Left lung (tissue), 10 donors: ENCODE results near the gene CDH11. TPM values are rescaled to one million over a fixed set of nuclear protein-coding genes. Genes with fewer than 3 reads are reported as not detected.

ENCODE experiments used
- ATAC-seq: fragments of 200-7000 bp; cut with Tn5 transposase; one replicate; pipeline ENCODE4 v1.9.1; 2020; ENCODE audit warnings: moderate library complexity
- DNase-seq, 4 donors: peaks; one replicate each; pipeline ENCODE4 v3.0.0-alpha.2; 2013 to 2020
- H3K27ac ChIP-seq, 2 donors: fragments of 200-600 bp; sonication (generic) in 1 of 2; one replicate each; pipeline versions ENCODE4 v1.5.0 to v1.8.0; 2020 to 2021
- H3K27me3 ChIP-seq, 2 donors: fragments of 200-600 bp; sonication (generic) in 1 of 2; one replicate each; pipeline versions ENCODE4 v1.5.0 to v1.8.0; 2020 to 2021
- H3K36me3 ChIP-seq, 2 donors: fragments of 200-600 bp; sonication (generic) in 1 of 2; one replicate each; pipeline versions ENCODE4 v1.5.0 to v1.8.0; 2020 to 2021
- H3K4me1 ChIP-seq, 2 donors: fragments of 200-600 bp; one replicate each; pipeline ENCODE4 v1.8.0; 2021
- H3K4me3 ChIP-seq, 2 donors: fragments of 200-600 bp; sonication (generic) in 1 of 2; one replicate each; pipeline versions ENCODE4 v1.5.0 to v1.8.0; 2020 to 2021; ENCODE audit warnings: mild to moderate bottlenecking in 1 of 2
- H3K9me3 ChIP-seq, 2 donors: fragments of 200-600 bp; sonication (generic) in 1 of 2; one replicate each; pipeline versions ENCODE4 v1.5.0 to v1.8.0; 2020 to 2021
- intact Hi-C, 2 donors: fragments of 100-400 bp; cut with DNase I; formaldehyde crosslinking; loops; one replicate each; pipeline versions ENCODE4 v1.11.2 to v1.14.2; 2022
- polyA plus RNA-seq, 6 donors: library from polyadenylated mRNA; unstranded; fragments of 120-200 nt; gene quantifications; one replicate each; pipeline ENCODE4 v1.2.1, GENCODE V29; 2013; ENCODE audit not compliant: insufficient read length in 6 of 6
- total RNA-seq, 2 donors: library from RNA; stranded (reverse); fragmentation: NEBNext Ultra II Directional; extraction: Animal tissue kit (Norgen Biotek cat#: 25700); gene quantifications; one replicate each; pipeline ENCODE4 v1.2.1, GENCODE V29; 2021
- TF ChIP-seq, protein P1 (sequence below), 2 donors: fragments of 200-600 bp; sonication (generic) in 1 of 2; IDR thresholded peaks; one replicate each; pipeline versions ENCODE4 v1.5.0 to v1.8.0; 2021; ENCODE audit warnings: antibody characterized with exemption in 2 of 2
- donor health status: DM: no; HTN: yes; CAD: no.
- donor health status: DM: no; HTN: no; CAD: no.

CDH11 gene
- total and polyA plus RNA-seq, 8 donors, result 161 to 350 (median 311) TPM

DNA sequence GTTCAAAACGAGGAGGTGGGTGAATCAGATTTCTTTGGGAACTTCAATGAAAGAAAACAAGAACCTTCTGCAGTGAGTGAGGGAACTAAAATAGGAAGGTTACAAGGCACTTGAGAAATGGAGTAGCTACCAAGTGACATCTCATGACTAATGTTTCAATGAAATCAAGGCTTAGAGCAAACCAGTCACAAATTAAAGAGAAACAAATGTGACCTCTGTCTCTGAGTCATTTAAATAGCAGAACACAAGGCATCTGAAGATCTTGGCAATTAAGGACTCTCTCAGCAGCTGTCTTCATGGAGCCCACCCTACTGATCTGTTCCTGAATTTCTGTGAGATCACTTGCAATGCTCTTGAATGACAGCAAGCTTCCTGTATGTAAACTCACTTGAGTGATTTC is 109.5 kb downstream of the CDH11 start:
- TF ChIP-seq, protein P1, sequence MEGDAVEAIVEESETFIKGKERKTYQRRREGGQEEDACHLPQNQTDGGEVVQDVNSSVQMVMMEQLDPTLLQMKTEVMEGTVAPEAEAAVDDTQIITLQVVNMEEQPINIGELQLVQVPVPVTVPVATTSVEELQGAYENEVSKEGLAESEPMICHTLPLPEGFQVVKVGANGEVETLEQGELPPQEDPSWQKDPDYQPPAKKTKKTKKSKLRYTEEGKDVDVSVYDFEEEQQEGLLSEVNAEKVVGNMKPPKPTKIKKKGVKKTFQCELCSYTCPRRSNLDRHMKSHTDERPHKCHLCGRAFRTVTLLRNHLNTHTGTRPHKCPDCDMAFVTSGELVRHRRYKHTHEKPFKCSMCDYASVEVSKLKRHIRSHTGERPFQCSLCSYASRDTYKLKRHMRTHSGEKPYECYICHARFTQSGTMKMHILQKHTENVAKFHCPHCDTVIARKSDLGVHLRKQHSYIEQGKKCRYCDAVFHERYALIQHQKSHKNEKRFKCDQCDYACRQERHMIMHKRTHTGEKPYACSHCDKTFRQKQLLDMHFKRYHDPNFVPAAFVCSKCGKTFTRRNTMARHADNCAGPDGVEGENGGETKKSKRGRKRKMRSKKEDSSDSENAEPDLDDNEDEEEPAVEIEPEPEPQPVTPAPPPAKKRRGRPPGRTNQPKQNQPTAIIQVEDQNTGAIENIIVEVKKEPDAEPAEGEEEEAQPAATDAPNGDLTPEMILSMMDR (IDR thresholded peaks at IDR 0.05), result no peak
- DNase-seq (no peak), ATAC-seq (no peak)
- Histone ChIP-seq H3K27ac (no peak overlapping the region), H3K4me3 (no peak overlapping the region), H3K36me3 (no peaks in the 10 kb centered on the region), H3K4me1 (no peaks in the 10 kb centered on the region), H3K9me3 (peaks cover 0 to 4% of the 10 kb centered on the region in 2 donors), H3K27me3 (no peaks in the 10 kb centered on the region)
- intact Hi-C loops, result no loop called here

GRCh38 chr16:65010125-65010524 is 111.7 kb downstream of the CDH11 start:
- Histone ChIP-seq H3K4me1 (no peaks in the 10 kb centered on the region), H3K36me3 (no peaks in the 10 kb centered on the region), H3K27me3 (no peaks in the 10 kb centered on the region), H3K27ac (no peak overlapping the region), H3K4me3 (no peak overlapping the region), H3K9me3 (no peaks in the 10 kb centered on the region)
- no peak for ATAC-seq
- DNase-seq, result no peak
- TF ChIP-seq, protein P1 (IDR thresholded peaks at IDR 0.05), result no peak
- intact Hi-C loops, result no loop called here

DNA sequence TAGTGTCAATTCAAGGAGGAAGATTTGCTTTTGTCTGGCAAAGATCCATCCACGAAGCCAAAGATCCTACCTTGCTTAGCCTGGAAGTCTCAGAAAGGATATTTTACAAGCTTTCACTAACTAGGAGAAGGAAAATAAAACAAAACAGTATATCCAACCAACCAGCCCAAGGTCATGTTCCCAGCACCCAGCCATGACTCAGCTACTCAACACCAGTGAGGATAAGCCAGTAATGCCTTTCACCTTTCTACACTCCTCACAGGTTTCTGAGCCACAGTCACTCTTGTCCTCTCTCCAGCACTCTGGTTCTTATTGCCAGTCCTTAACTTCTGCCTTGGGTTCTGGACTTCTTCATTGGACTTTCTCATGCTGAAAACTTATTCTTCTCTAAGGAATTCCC is 116.2 kb downstream of the CDH11 start:
- Histone ChIP-seq H3K9me3 (no peaks in the 10 kb centered on the region), H3K4me3 (no peak overlapping the region), H3K4me1 (no peaks in the 10 kb centered on the region), H3K36me3 (no peaks in the 10 kb centered on the region), H3K27me3 (no peaks in the 10 kb centered on the region), H3K27ac (no peak overlapping the region)
- DNase-seq, result no peak
- TF ChIP-seq, protein P1 (IDR thresholded peaks at IDR 0.05), result no peak
- no peak for ATAC-seq
- intact Hi-C loops, result no loop called here

- H3K4me1 ChIP-seq, result no peaks in the 10 kb centered on the region
- no peak overlapping the region for H3K4me3 ChIP-seq
- DNase-seq (no peak), ATAC-seq (no peak)
- no peaks in the 10 kb centered on the region for H3K36me3 ChIP-seq
- H3K9me3 ChIP-seq, result no peaks in the 10 kb centered on the region
- intact Hi-C loops, result no loop called here
- TF ChIP-seq, protein P1 (IDR thresholded peaks at IDR 0.05), result no peak
- no peaks in the 10 kb centered on the region for H3K27me3 ChIP-seq
- no peak overlapping the region for H3K27ac ChIP-seq
Observed at GRCh38 chr16:65004570-65004969, 117.3 kb downstream of the CDH11 start.

GRCh38 chr16:65003621-65004020 is 118.2 kb downstream of the CDH11 start:
- intact Hi-C loops, result no loop called here
- Histone ChIP-seq H3K36me3 (no peaks in the 10 kb centered on the region), H3K9me3 (no peaks in the 10 kb centered on the region), H3K4me1 (no peaks in the 10 kb centered on the region), H3K27ac (no peak overlapping the region), H3K27me3 (no peaks in the 10 kb centered on the region), H3K4me3 (no peak overlapping the region)
- DNase-seq (no peak), ATAC-seq (no peak)
- TF ChIP-seq, protein P1 (IDR thresholded peaks at IDR 0.05), result no peak
